WTC11 (cell line): ENCODE measurements around the gene NUDCD3. TPM values are rescaled to one million over a fixed set of nuclear protein-coding genes. Genes with fewer than 3 reads are reported as not detected.
A peak's percentile ranks its signal among the peaks of the same experiment; 100 is the strongest.

Experiments used
- ATAC-seq: fragments of 200-7000 bp; cut with Tn5 transposase; 2 replicates; pipeline ENCODE4 v1.10.0; 2021; ENCODE audit warnings: mild to moderate bottlenecking, moderate library complexity
- CTCF ChIA-PET: fragments of 300-600 bp; sonication (Branson Sonifier 250); formaldehyde crosslinking; loops from one replicate; lab custom pipeline; 2021; ENCODE audit warnings: antibody characterized with exemption; lab: Charles Lee
- POLR2A ChIA-PET: fragments of 350-600 bp; sonication (Branson Sonifier 250); formaldehyde crosslinking; loops from one replicate; lab custom pipeline; 2021; ENCODE audit warnings: antibody characterized with exemption; lab: Charles Lee
- DNase-seq: peaks from one replicate; pipeline ENCODE4 v3.0.0; 2021; ENCODE audit warnings: low spot score
- H3K27ac Mint-ChIP-seq: 2 replicates; pipeline ENCODE4 v1.8.0; 2021; ENCODE audit warnings: mixed read lengths
- H3K27me3 Mint-ChIP-seq: 2 replicates; pipeline ENCODE4 v1.8.0; 2021; ENCODE audit warnings: low read depth, mild to moderate bottlenecking, moderate library complexity, mixed read lengths
- H3K36me3 Mint-ChIP-seq: 2 replicates; pipeline ENCODE4 v1.8.0; 2021; ENCODE audit warnings: mixed read lengths
- H3K4me1 Mint-ChIP-seq: 2 replicates; pipeline ENCODE4 v1.8.0; 2022; ENCODE audit warnings: mixed read lengths
- H3K4me3 Mint-ChIP-seq: 2 replicates; pipeline ENCODE4 v1.8.0; 2021; ENCODE audit warnings: mild to moderate bottlenecking, moderate library complexity, mixed read lengths
- H3K9me3 Mint-ChIP-seq: 2 replicates; pipeline ENCODE4 v1.8.0; 2021; ENCODE audit warnings: mixed read lengths
- CDX4 ChIP-seq: fragments of 250-450 bp; sonication (Bioruptor Pico); IDR thresholded peaks from 2 replicates; pipeline ENCODE4 v1.9.0; 2021; ENCODE audit warnings: moderate library complexity, mild to moderate bottlenecking, inconsistent platforms, borderline replicate concordance
- CREB1 ChIP-seq: sonication (generic); formaldehyde crosslinking; IDR thresholded peaks from 2 replicates; pipeline ENCODE4 v1.8.0; 2023; ENCODE audit warnings: mild to moderate bottlenecking, missing genetic modification reagents
- HMGA2 ChIP-seq: fragments of 250-450 bp; sonication (Bioruptor Pico); IDR thresholded peaks from 2 replicates; pipeline ENCODE4 v1.4.0; 2021; ENCODE audit warnings: mild to moderate bottlenecking, moderate library complexity
- MYBL2 ChIP-seq: sonication (generic); formaldehyde crosslinking; IDR thresholded peaks from 2 replicates; pipeline ENCODE4 v1.8.1; 2023; ENCODE audit warnings: mild to moderate bottlenecking, moderate library complexity, missing genetic modification reagents
- NFYB ChIP-seq: sonication (generic); formaldehyde crosslinking; conservative IDR thresholded peaks from 2 replicates; pipeline ENCODE4 v1.8.0; 2022; ENCODE audit warnings: low read depth, missing genetic modification reagents
- NR2C2 ChIP-seq: sonication (generic); formaldehyde crosslinking; IDR thresholded peaks from 2 replicates; pipeline ENCODE4 v1.8.0; 2022; ENCODE audit warnings: mild to moderate bottlenecking, missing genetic modification reagents
- SMAD3 ChIP-seq: sonication (generic); formaldehyde crosslinking; IDR thresholded peaks from 2 replicates; pipeline ENCODE4 v1.8.0; 2022; ENCODE audit warnings: missing genetic modification reagents, mild to moderate bottlenecking, borderline replicate concordance
- TEAD4 ChIP-seq: sonication (generic); formaldehyde crosslinking; IDR thresholded peaks from 2 replicates; pipeline ENCODE4 v1.8.0; 2022; ENCODE audit warnings: mild to moderate bottlenecking, missing genetic modification reagents
- ZBTB21 ChIP-seq: sonication (generic); formaldehyde crosslinking; IDR thresholded peaks from 2 replicates; pipeline ENCODE4 v1.8.1; 2023; ENCODE audit warnings: mild to moderate bottlenecking, missing genetic modification reagents, borderline replicate concordance
- ZNF219 ChIP-seq: sonication (generic); formaldehyde crosslinking; IDR thresholded peaks from 2 replicates; pipeline ENCODE4 v1.8.0; 2023; ENCODE audit warnings: missing genetic modification reagents, mild to moderate bottlenecking, borderline replicate concordance
- ZNF416 ChIP-seq: fragments of 250-450 bp; sonication (Bioruptor Pico); IDR thresholded peaks from 2 replicates; pipeline ENCODE4 v1.9.0; 2021; ENCODE audit warnings: mild to moderate bottlenecking, inconsistent platforms
- ZNF423 ChIP-seq: fragments of 250-450 bp; sonication (Bioruptor Pico); IDR thresholded peaks from 2 replicates; pipeline ENCODE4 v2.1.2; 2022; ENCODE audit warnings: mild to moderate bottlenecking, moderate library complexity
- total RNA-seq: library from RNA; stranded (reverse); gene quantifications from 3 replicates; pipeline ENCODE4 v1.2.3, GENCODE V29; 2021
- TF ChIP-seq, protein P1 (sequence below): fragments of 250-450 bp; sonication (Bioruptor Pico); IDR thresholded peaks from 2 replicates; pipeline ENCODE4 v1.8.0; 2021; ENCODE audit warnings: mild to moderate bottlenecking
- TF ChIP-seq, protein P2 (sequence below): sonication (generic); formaldehyde crosslinking; IDR thresholded peaks from 2 replicates; pipeline ENCODE4 v1.8.0; 2022; ENCODE audit warnings: mild to moderate bottlenecking, missing genetic modification reagents
- TF ChIP-seq, protein P3 (sequence below): sonication (generic); formaldehyde crosslinking; IDR thresholded peaks from 2 replicates; pipeline ENCODE4 v1.8.0; 2022; ENCODE audit warnings: missing genetic modification reagents
- TF ChIP-seq, protein P4 (sequence below): sonication (generic); formaldehyde crosslinking; IDR thresholded peaks from 2 replicates; pipeline ENCODE4 v1.8.1; 2023; ENCODE audit warnings: mild to moderate bottlenecking, missing genetic modification reagents, moderate library complexity
- TF ChIP-seq, protein P5 (sequence below): sonication (generic); formaldehyde crosslinking; IDR thresholded peaks from 2 replicates; pipeline ENCODE4 v1.8.0; 2022; ENCODE audit warnings: mild to moderate bottlenecking, missing genetic modification reagents

NUDCD3 gene
- total RNA-seq, 1 experiment from 2014 or later = 71.8 TPM

- CTCF ChIA-PET = interaction anchor here (1.0 to 1.6 kb wide), 2 partner anchors 19 to 69 kb away, joined by 3 read pairs; no protein-coding TSS in a partner anchor
- Mint-ChIP-seq H3K27me3 (peaks cover 5% of the 10 kb centered on the region), H3K4me3 (no peak overlapping the region), H3K4me1 (no peaks in the 10 kb centered on the region)
- TF ChIP-seq TEAD4 (CRISPR knock-in tag) (no peak), ZNF416 (CRISPR knock-in tag) (no peak), ZBTB21 (CRISPR knock-in tag) (no peak), NR2C2 (no peak), CDX4 (CRISPR knock-in tag) (no peak), CREB1 (no peak), ZNF423 (CRISPR knock-in tag) (no peak), SMAD3 (CRISPR knock-in tag) (no peak)
- TF ChIP-seq, protein P1, sequence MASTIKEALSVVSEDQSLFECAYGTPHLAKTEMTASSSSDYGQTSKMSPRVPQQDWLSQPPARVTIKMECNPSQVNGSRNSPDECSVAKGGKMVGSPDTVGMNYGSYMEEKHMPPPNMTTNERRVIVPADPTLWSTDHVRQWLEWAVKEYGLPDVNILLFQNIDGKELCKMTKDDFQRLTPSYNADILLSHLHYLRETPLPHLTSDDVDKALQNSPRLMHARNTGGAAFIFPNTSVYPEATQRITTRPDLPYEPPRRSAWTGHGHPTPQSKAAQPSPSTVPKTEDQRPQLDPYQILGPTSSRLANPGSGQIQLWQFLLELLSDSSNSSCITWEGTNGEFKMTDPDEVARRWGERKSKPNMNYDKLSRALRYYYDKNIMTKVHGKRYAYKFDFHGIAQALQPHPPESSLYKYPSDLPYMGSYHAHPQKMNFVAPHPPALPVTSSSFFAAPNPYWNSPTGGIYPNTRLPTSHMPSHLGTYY (CRISPR knock-in tag) = no peak
- TF ChIP-seq, protein P2, sequence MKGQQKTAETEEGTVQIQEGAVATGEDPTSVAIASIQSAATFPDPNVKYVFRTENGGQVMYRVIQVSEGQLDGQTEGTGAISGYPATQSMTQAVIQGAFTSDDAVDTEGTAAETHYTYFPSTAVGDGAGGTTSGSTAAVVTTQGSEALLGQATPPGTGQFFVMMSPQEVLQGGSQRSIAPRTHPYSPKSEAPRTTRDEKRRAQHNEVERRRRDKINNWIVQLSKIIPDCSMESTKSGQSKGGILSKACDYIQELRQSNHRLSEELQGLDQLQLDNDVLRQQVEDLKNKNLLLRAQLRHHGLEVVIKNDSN (CRISPR knock-in tag) = no peak
- TF ChIP-seq, protein P3, sequence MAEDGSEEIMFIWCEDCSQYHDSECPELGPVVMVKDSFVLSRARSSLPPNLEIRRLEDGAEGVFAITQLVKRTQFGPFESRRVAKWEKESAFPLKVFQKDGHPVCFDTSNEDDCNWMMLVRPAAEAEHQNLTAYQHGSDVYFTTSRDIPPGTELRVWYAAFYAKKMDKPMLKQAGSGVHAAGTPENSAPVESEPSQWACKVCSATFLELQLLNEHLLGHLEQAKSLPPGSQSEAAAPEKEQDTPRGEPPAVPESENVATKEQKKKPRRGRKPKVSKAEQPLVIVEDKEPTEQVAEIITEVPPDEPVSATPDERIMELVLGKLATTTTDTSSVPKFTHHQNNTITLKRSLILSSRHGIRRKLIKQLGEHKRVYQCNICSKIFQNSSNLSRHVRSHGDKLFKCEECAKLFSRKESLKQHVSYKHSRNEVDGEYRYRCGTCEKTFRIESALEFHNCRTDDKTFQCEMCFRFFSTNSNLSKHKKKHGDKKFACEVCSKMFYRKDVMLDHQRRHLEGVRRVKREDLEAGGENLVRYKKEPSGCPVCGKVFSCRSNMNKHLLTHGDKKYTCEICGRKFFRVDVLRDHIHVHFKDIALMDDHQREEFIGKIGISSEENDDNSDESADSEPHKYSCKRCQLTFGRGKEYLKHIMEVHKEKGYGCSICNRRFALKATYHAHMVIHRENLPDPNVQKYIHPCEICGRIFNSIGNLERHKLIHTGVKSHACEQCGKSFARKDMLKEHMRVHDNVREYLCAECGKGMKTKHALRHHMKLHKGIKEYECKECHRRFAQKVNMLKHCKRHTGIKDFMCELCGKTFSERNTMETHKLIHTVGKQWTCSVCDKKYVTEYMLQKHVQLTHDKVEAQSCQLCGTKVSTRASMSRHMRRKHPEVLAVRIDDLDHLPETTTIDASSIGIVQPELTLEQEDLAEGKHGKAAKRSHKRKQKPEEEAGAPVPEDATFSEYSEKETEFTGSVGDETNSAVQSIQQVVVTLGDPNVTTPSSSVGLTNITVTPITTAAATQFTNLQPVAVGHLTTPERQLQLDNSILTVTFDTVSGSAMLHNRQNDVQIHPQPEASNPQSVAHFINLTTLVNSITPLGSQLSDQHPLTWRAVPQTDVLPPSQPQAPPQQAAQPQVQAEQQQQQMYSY (CRISPR knock-in tag) = no peak
- TF ChIP-seq, protein P4, sequence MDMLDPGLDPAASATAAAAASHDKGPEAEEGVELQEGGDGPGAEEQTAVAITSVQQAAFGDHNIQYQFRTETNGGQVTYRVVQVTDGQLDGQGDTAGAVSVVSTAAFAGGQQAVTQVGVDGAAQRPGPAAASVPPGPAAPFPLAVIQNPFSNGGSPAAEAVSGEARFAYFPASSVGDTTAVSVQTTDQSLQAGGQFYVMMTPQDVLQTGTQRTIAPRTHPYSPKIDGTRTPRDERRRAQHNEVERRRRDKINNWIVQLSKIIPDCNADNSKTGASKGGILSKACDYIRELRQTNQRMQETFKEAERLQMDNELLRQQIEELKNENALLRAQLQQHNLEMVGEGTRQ = no peak
- TF ChIP-seq, all 79 proteins: peak for 0
- DNase-seq = no peak
- H3K27ac Mint-ChIP-seq = no peak overlapping the region
- POLR2A ChIA-PET = no interaction called here
- no peaks in the 10 kb centered on the region for H3K36me3 Mint-ChIP-seq
- ATAC-seq = no peak
- no peaks in the 10 kb centered on the region for H3K9me3 Mint-ChIP-seq
These were observed 5.9 kb upstream of the NUDCD3 start for GRCh38 chr7:44496385-44496784.

DNA sequence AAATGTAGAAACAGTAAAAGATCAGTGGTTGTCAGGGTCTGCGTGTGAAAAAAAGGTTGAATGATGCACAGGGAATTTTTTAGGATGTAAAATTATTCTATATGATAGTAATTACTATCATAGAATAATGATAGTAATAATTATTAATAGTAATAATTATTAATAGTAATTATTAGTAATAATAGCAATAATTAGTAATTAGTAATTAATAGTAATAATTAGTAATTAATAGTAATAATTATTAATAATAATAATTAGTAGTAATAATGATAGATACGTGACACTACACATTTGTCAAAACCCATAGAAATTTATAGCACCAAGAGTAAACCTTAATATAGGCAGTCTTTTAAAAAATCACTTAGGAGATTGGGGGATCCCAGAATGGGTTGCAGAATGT lies 4.5 kb upstream of the NUDCD3 start:
- Mint-ChIP-seq H3K36me3 (no peaks in the 10 kb centered on the region), H3K4me1 (peaks cover 6% of the 10 kb centered on the region), H3K4me3 (no peak overlapping the region), H3K27ac (no peak overlapping the region), H3K9me3 (no peaks in the 10 kb centered on the region), H3K27me3 (peaks cover 5% of the 10 kb centered on the region)
- ChIA-PET CTCF (no interaction called here), POLR2A (no interaction called here)
- DNase-seq (no peak), ATAC-seq (no peak)
- TF ChIP-seq ZNF219 (CRISPR knock-in tag) = no peak
- TF ChIP-seq MYBL2 = no peak
- no peak for TF ChIP-seq NFYB
- TF ChIP-seq, protein P5, sequence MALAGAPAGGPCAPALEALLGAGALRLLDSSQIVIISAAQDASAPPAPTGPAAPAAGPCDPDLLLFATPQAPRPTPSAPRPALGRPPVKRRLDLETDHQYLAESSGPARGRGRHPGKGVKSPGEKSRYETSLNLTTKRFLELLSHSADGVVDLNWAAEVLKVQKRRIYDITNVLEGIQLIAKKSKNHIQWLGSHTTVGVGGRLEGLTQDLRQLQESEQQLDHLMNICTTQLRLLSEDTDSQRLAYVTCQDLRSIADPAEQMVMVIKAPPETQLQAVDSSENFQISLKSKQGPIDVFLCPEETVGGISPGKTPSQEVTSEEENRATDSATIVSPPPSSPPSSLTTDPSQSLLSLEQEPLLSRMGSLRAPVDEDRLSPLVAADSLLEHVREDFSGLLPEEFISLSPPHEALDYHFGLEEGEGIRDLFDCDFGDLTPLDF (CRISPR knock-in tag) = no peak
- peak; percentile 77 for TF ChIP-seq HMGA2 (CRISPR knock-in tag)
